Measurements from ENCODE around the gene APOBEC3G.

The APOBEC3G gene

DNA sequence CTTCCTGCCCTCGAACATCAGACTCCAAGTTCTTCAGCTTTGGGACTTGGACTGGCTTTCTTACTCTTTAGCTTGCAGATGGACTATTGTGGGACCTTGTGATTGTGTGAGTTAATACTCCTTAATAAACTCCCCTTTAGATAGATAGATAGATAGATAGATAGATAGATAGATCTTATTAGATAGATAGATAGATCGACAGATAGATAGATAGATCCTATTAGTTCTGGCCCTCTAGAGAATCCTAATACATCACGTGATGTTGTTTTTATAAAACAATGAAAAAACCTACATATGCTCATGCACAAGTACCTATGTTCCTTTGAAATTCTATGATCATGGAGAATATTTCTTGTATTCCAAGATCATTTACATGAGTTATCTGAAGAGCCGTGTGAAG is 43.9 kb downstream of the APOBEC3G start:
- in situ Hi-C loops (cut with HindIII; ENCODE audit: low sequenced_read_pairs): no loop called here

DNA sequence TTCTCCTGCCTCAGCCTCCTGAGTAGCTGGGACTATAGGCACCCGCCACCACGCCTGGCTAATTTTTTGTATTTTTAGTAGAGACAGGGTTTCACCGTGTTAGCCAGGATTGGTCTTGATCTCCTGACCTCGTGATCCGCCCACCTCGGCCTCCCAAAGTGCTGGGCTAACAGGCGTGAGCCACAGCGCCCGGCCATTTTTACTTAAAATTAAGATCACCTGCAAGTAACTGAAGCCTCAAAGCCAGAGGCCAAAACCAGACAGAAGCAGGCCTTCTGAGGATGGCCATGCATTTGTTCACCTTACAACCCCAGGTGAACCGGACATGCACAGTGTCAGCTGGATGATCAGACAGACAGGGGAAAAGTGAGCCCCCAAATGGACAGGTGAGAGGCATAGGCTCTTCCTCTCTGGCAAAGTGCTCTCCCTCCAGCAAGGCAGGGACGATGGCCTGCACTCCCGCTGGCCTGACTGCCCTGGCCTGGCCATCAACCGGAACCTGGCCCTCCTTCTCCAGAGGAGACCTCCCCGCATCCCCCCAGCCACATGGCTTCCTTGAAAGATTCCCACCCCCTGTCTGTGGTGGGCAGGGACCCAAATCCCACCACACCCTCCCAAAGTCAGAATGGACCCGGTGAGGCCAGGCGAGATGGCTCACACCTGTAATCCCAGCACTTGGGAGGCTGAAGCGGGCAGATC is 45.8 kb downstream of the APOBEC3G start:
- in situ Hi-C loops (cut with HindIII; ENCODE audit: low sequenced_read_pairs): no loop called here

DNA sequence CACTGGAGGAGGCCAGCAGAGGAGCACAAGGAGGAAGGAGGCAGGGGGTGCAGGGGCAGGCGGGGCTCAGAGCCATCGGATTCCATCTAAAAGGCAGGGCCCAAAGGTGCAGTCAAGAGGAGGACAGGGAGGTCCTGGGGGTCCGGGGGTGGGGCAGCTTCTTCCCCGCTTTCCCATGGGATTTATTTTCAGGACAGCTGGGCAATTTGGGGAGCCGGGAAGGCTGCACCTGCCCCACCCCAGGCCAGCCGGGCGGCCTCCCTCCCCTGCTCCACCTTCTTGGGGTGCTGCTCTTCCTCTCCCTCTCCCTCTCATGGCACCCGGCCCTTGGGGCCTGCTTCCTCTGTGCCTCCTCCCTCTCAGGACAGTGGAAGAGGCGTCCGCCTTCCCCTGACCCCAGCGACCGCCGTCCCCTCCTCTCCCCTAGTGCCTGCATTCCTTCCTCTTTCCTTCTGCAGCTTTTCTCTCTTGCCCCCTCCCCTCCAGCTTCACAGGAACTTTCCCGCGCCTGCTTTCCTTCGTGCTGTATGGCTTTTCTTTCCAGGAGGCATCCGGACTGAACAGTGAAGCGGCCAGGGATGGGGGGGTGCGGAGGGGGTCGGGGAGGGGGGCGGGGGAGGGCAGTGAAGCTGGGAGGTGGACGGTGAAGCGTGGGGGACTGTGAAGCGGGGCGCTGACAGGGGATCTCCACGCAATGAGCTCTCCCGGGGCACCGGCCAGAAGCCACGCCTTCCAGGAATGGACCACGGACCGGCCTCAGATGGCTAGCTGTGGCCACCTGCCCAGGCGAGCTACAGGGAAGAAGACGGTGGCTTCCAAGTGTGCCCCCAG is 46.9 kb downstream of the APOBEC3G start:
- in situ Hi-C loops (cut with HindIII; ENCODE audit: low sequenced_read_pairs): no loop called here

DNA sequence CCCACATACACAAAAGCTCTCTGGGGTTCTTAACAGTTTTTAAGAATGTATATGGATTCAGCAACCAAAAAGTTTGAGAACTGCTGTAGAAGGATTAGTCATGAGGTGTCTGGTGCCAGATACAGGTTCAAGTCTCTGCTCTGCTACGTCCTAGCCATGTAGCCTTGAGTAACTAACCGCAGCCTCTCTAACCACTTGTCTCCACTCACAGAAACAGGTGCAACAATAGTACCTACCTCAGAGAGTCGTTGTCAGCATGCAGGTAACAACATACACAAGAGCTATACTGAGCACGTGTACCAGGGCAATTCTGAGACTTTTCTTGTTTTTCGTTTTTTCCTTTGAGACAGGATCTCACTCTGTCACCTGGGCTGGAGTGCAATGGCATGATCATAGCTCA is 48.5 kb downstream of the APOBEC3G start:
- in situ Hi-C loops (cut with HindIII; ENCODE audit: low sequenced_read_pairs): no loop called here

DNA sequence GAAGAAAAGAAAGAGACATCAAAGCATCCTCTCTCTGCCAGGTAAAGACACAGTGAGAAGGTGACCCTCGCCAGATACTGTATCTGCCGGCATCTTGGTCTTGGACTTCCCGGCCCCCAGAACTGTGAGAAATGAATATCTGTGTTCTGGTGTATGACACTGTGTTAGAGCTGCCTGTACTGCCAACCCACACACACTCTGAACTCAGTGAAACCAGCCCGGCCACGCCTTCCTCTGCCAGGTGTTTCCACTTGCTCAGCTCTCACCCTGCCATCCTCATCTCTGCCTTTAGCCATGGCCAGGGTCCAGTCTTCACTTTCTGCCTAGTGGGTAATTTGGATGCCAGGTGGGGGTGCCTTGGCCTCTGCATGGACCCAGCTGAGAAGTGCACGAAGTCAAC is 51.4 kb downstream of the APOBEC3G start:
- in situ Hi-C loops (cut with HindIII; ENCODE audit: low sequenced_read_pairs): no loop called here

DNA sequence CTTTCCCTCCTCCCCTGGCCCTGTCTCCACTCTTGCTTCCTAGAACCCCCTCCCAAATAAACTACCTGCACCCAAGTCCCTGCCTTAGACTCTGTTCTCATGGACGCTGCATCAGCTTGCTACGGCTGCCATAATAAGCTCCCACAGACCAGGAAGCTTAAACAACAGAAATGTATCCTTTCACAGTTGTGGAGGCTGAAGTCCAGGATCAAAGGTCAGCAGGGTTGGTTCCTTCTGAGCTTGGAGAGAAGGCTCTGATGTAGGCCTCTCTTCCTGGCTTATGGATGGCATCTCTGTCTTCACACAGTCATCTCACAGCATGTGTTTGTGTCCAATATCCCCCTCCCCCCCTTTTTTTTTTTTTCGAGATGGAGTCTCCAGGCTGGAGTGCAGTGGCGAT is 52.0 kb downstream of the APOBEC3G start:
- in situ Hi-C loops (cut with HindIII; ENCODE audit: low sequenced_read_pairs): no loop called here

DNA sequence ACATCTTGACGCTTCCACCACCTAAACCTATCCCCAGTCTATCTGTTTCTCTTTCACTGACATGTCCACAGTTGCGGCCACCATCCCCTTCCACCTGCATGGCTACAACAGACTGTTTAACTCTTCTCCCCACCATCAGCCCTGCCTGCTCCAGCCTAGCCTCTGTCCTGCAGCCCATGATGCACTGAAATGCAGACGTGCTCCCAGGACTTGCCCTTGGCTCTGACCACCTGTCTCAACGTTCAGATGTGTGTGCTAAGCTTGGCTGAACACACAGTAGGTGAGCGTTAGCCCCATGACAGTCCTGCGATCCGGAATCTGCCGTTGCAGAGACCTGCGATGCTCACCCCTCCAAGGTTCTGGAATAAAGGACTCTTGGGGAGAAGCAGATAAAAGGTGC is 52.7 kb downstream of the APOBEC3G start:
- in situ Hi-C loops (cut with HindIII; ENCODE audit: low sequenced_read_pairs): loop anchor here (10.0 kb wide), 1 partner anchor 125 kb away; no protein-coding TSS in a partner anchor

DNA sequence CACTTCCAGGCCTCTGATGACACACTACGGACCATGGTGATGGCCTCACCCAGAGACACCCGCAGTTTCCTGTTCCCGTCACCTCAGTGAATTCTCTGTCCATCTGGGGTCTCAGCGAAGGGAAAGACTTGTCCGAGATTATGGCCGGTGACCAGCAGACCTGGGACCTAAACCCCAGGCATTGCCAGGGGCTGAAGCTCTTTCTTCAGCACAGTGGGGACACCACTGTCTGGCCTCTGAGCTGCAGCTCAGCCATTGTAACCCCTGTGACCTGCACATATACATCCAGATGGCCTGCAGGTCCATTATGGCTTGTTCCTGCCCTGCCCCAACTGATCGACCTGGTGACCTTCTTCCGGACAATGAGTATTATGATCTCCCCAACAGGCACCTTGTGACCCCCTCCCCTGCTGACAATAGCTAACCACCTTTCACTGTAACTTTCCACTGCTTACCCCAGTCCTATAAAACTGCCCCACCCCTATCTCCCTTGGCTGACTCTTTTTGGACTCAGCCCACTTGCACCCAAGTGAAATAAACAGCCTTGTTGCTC is 53.2 kb downstream of the APOBEC3G start:
- in situ Hi-C loops (cut with HindIII; ENCODE audit: low sequenced_read_pairs): loop anchor here (10.0 kb wide), 1 partner anchor 125 kb away; no protein-coding TSS in a partner anchor

DNA sequence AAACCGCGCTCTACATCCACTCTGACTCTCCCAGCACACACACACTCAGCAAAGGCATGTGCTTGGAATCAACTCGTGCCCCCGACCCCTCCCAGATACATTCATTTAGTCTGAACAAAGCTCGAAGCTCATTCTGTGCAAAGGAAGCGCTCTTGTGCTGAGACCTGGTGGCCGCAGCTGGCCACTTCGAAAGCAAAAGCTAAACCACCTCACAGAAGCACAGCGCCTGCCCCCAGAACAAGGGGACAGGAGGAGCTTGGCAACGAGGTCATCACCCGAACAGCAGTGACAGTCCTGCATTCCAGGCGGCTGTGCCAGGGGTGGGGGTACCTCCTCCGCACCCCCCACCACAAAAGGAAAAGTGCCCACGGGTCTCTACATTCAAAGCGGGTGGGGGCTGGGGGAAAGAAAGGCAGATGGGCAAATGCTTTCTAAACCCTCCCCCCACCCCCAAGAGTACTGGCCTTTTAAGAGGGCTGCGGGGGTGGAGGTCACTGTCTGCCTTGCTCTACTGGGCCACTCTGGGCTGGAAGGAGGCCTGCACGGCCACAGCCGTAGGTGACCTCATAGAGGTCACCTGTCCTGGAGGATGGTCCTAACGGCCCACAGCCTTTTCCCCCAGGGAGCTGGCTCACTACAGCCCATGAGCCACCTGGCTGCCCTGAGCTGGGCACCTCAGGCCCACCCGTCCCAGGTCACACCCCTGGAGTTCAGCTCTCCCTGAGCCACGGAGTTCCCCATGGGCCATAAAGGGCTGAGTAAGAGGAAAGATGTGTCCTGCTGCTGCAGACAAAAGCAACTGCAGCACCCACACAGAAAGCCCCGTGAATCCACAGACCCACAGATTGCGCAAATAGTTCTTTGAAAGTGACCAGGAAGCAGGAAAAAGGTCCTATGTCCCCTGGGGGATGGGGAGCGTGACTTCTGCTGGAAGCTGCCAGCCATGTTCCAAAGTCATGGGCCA is 54.1 kb downstream of the APOBEC3G start:
- in situ Hi-C loops (cut with HindIII; ENCODE audit: low sequenced_read_pairs): loop anchor here (10.0 kb wide), 1 partner anchor 126 kb away; no protein-coding TSS in a partner anchor

DNA sequence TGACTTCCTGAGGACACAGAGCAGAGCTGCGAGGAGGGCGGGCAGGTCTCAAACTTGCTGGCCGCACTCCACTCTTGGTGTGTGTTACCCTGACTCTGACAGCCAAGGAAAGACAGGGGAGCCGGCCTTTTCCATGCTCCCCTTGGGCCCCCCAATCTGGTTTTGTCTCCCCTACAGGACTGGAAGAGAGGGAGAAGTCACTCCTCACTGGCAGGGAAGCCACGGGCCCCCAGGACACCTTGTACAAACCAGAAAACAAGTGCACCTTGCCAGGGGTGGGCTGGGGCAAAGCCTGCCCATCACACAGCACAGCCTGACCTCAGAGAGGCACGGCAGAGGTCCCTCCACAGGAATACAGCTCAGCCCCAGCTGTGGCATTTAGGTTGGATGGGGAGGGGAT is 55.2 kb downstream of the APOBEC3G start:
- in situ Hi-C loops (cut with HindIII; ENCODE audit: low sequenced_read_pairs): loop anchor here (10.0 kb wide), 1 partner anchor 127 kb away; no protein-coding TSS in a partner anchor

DNA sequence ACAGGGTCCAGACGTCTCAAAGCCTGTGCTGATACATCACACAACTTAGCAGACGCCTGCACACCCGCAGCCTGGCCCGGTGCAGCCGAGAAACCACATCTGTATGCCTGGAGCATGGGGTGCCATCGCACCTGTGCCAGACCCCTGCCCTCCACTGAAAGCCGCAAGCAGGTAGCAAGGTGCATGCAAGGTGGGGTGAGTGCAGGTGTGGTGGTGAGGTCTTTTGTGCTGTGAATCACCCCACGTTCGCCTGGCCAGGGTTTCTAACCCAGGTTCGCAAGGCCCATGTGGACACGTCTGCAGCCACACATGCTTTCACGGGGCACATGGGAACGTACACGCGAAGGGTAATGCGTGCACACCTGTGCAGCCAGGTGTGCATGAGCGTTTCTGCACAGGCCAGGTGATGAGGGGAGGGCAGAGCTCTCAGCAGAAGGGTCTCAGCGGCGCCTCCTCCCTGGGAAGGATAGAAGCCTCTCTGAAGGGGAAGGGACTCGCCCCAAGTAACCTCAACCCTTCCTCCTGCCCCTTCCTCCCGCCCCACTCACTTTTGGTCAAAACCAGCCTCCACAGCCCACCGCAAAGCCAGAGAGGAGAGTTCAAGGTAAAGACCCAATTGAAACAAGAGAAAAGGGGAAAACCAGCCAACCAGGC is 55.9 kb downstream of the APOBEC3G start:
- in situ Hi-C loops (cut with HindIII; ENCODE audit: low sequenced_read_pairs): loop anchor here (10.0 kb wide), 1 partner anchor 128 kb away; no protein-coding TSS in a partner anchor

DNA sequence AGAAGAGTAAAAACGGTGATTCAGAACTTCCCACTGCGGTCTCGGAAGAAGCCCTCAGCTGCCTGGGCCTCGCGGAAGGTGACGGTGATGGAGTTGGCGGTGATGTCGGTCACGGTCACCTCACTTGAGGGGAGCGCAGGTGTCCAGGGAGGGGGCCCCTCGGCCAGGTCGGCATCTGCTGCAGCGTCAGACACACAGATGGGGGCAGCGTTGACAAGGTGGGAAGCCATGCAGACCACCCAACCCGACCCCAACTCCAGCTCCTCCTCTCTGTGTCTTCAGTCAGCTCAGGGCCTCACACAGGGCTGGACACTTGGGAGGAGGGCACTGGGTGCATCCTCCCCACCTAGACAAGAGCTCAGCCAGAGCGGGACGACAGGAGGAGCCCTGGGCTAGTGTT is 56.8 kb downstream of the APOBEC3G start:
- in situ Hi-C loops (cut with HindIII; ENCODE audit: low sequenced_read_pairs): loop anchor here (10.0 kb wide), 1 partner anchor 129 kb away; no protein-coding TSS in a partner anchor

DNA sequence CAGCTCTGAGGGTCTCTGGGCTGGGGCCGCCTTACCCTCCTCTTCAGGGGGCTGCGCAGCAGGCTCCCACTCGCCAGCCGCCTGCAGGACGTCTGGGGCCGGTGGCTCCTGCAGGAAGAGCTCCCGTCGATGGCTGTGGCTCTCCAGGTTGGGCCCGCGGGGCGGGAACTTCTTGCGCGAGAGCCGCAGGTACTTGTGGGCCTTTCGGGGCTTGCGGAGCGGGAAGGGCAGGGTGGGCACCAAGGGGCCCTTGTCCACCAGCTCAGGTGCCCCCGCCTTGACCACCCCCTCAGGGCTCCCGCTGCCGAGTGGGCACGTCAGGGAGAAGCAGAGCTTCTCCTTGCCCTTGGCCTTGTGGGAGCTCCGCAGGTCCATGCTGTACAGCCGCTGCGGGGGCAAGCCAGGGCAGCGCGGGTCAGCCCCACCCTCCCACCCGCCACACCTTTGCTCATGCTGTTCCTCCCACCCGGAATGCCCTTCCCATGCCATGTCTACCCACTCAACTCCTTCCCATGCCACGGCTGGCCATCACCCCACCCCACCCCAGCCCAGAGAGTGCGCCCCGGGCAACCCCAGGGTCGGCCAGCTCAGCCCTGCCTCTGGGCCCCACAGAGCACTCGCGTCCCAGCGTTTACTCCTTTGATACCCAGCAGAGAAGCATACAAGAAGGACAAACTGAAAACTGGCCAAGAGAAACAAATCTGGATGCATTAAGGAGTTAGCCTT is 57.5 kb downstream of the APOBEC3G start:
- in situ Hi-C loops (cut with HindIII; ENCODE audit: low sequenced_read_pairs): loop anchor here (10.0 kb wide), 1 partner anchor 130 kb away; no protein-coding TSS in a partner anchor

DNA sequence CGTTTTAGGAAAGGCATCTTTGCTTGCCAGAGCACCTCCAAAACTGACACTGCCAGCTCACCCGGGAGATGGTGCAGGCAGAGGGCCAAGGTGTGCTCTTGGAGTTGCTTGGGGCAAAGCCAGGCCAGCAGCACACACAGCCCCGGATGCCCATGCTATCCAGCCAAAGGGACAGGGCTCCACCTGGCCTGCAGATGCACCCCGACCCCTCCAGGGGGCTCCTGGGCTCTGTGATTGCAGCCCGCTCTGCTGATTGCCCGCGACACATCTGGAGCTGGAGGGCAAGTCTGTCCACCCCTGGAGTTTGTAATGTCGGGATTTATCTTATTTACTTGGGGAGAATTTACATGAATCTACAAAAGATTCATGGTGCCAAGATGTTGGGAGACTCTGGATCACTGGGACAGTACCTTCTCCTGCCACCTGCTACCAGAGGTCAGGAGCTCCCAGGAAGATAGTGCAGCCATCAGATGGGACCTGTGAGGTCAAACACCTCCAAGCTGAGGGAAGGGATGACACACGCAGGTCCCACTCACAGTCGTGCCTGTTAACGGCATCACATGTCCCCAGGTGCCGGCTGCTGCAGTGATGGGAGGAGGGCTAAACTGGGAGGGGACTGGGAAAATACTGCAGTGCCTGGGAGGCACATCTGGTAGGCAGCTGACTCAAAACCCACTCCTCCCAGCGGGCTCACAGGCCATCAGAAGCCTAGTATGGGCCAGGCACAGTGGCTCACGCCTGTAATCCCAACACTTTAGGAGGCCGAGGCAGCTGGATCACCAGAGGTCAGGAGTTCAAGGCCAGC is 58.2 kb downstream of the APOBEC3G start:
- in situ Hi-C loops (cut with HindIII; ENCODE audit: low sequenced_read_pairs): loop anchor here (10.0 kb wide), 1 partner anchor 130 kb away; no protein-coding TSS in a partner anchor

DNA sequence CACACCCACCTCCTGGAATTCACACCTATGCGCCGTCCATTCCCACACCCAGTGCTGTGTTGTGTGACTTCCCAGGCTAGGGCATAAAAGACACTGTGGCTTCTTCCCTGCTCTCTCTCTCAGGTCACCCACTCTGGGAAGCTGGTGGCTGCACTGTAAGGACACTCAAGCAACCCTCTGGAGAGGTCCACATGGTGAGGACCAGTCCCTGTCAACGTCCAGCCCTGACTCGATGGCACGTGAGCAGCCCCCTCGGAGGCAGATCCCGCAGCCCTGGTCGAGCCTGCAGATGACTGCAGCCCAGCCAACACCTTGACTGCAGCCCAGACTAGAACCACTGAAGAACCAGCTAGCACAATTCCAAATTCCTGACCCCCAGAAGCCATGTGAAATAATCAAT is 59.2 kb downstream of the APOBEC3G start:
- in situ Hi-C loops (cut with HindIII; ENCODE audit: low sequenced_read_pairs): loop anchor here (10.0 kb wide), 1 partner anchor 132 kb away; no protein-coding TSS in a partner anchor
